Urinary bladder (tissue), 4 donors: ENCODE data around the gene TSEN15. TPM values are rescaled to one million over a fixed set of nuclear protein-coding genes. Genes with fewer than 3 reads are reported as not detected.
"Not testable (repeated sequence)": the region's sequence is repeated elsewhere in the genome, so short reads cannot be mapped to it uniquely, and the experiment has no call there.

ENCODE experiments used
- DNase-seq: peaks from one replicate; pipeline ENCODE4 v3.0.0-alpha.2; 2015; ENCODE audit errors: extremely low spot score
- H3K27ac ChIP-seq: one replicate; pipeline ENCODE4 v1.5.1; 2013; ENCODE audit warnings: low read depth, mild to moderate bottlenecking, moderate library complexity
- H3K36me3 ChIP-seq: one replicate; pipeline ENCODE4 v1.6.1; 2013; ENCODE audit warnings: mild to moderate bottlenecking, moderate library complexity; ENCODE audit not compliant: insufficient read depth
- H3K4me1 ChIP-seq: one replicate; pipeline ENCODE4 v1.6.1; 2013; ENCODE audit warnings: mild to moderate bottlenecking, moderate library complexity; ENCODE audit not compliant: insufficient read depth
- H3K4me3 ChIP-seq: one replicate; pipeline ENCODE4 v1.5.1; 2013; ENCODE audit warnings: low read depth, low read length
- WGBS: extraction: QIAGEN DNeasy Blood & Tissue Kit; methylation state at CpG from one replicate; pipeline ENCODE4 v1.1.7; 2013; 5-methylcytosine and 5-hydroxymethylcytosine counted together
- polyA plus RNA-seq: library from polyadenylated mRNA; stranded (reverse); fragments of 200-250 nt; gene quantifications from one replicate; pipeline ENCODE4 v1.2.3, GENCODE V29; 2013
- total RNA-seq: library from RNA; depleted of rRNA; stranded (reverse); fragments of >200 nt; gene quantifications from one replicate; pipeline ENCODE4 v1.2.3, GENCODE V29; 2014
- donor health status: healthy with polysubstance abuse.
- donor health status: healthy.

Gene TSEN15
- total and polyA plus RNA-seq, 2 donors, result 22.7 to 52.2 TPM

DNA sequence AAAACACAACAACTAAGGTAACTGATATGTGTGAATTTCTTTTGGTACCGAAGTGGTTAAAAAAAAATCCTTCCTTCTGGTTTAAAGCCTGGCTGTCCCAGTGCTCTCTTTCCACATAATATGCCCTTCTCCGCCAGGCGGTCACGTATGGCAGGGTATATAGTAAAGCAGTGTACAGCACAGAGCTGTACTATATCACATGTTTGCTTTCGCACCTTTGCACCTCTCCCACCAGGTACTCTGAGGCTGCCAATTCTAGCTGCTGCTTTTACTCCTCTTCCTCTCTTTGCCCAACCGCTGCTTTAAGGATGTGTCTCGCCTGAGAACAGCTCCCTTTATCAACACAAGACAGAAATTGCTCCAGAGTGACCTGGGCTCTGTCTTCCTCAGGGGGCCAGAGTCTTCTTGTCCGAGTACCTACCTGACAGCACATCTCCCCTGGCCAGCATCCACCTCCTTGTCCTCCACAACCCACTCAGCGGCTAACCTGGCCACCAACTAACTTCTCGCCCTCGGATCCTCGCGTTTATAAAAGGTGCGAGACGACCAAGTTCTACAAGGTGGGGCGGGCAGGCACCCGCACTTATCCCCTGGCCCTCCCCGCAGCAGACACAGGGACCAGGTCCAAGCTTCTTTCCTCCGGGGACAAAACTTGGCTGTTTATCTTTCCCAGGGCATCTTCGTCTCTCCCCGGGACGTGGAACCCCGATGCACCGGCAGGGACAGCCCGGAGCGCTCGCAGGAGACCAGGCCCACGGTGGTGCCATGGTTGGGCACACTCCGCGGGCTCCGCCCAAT is 15.6 kb upstream of the TSEN15 start:
- Histone ChIP-seq H3K4me3 (peak overlapping the region; percentile 88), H3K27ac (no peak overlapping the region), H3K36me3 (no peaks in the 10 kb centered on the region), H3K4me1 (no peaks in the 10 kb centered on the region)
- 23% methylated on average over 31 of the region's 31 CpGs for WGBS
- no peak for DNase-seq

- Histone ChIP-seq H3K4me3 (peak overlapping the region; percentile 88), H3K4me1 (no peaks in the 10 kb centered on the region), H3K27ac (peak overlapping the region; percentile 60), H3K36me3 (no peaks in the 10 kb centered on the region)
- DNase-seq, result no peak
- under 1% methylated on average over 29 of the region's 29 CpGs for WGBS
Observed at GRCh38 chr1:184036517-184036949, 15.0 kb upstream of the TSEN15 start.

- H3K36me3 ChIP-seq, result no peaks in the 10 kb centered on the region
- peak overlapping the region; percentile 88 for H3K4me3 ChIP-seq
- no peak for DNase-seq
- no peak overlapping the region for H3K27ac ChIP-seq
- WGBS, result 87% methylated on average over 13 of the region's 13 CpGs
- H3K4me1 ChIP-seq, result no peaks in the 10 kb centered on the region
Observed at GRCh38 chr1:184037849-184038591, 13.5 kb upstream of the TSEN15 start.

DNA sequence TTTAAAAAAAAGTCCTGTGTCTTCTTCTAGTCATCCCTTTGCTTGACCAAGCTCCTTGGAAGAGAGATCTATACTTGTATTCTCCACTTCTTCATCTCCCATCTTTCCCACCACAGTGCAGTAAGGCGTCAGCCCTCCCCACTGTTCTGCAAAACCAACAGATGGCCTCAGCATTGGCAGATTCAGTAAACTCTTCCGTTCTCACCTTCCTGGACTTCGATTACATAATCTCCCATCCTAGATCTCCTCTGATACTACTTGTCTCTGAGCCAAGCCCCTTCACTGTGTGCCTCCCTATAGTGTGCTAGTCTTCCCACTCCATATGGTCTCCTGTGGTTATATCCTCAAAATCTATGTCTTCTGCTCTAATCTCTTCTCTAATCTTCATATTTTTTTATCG is 12.4 kb upstream of the TSEN15 start:
- 76% methylated on average over 4 of the region's 4 CpGs for WGBS

DNA sequence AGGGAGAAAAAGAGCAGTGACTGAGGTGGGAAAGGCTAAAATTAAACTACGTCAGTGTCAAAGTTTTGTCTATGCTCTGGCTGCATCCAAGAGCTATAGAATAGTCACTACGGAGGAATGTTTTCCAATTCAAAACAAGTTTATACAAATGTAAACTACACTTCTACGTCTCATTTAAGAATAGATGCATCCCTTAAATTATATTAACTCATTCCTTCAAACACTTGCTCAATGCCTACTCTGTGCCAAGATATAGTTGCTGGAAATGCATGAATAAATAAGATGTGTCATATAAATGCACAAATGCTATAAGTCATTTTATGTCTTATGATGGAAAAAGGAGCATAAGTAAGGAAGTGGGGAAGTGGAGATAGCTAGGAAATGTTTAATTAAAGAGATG is 9.8 kb upstream of the TSEN15 start:
- Histone ChIP-seq H3K27ac (no peak overlapping the region), H3K36me3 (no peaks in the 10 kb centered on the region), H3K4me3 (no peak overlapping the region), H3K4me1 (no peaks in the 10 kb centered on the region)
- DNase-seq, result no peak
- WGBS, result 84% methylated on average over 3 of the region's 3 CpGs

More for the DNA sequence above, 12.4 kb upstream of the TSEN15 start:
- no peaks in the 10 kb centered on the region for H3K4me1 ChIP-seq
- H3K4me3 ChIP-seq, result no peak overlapping the region
- no peaks in the 10 kb centered on the region for H3K36me3 ChIP-seq
- DNase-seq, result no peak
- no peak overlapping the region for H3K27ac ChIP-seq

GRCh38 chr1:184043315-184043714 is 8.2 kb upstream of the TSEN15 start:
- not testable (repeated sequence) for H3K4me1 ChIP-seq, DNase-seq, H3K4me3 ChIP-seq, H3K36me3 ChIP-seq, H3K27ac ChIP-seq
- 89% methylated on average over 2 of the region's 2 CpGs for WGBS

- DNase-seq, result no peak
- 74% methylated on average over 3 of the region's 3 CpGs for WGBS
Observed at GRCh38 chr1:184044603-184045376, 6.7 kb upstream of the TSEN15 start.

DNA sequence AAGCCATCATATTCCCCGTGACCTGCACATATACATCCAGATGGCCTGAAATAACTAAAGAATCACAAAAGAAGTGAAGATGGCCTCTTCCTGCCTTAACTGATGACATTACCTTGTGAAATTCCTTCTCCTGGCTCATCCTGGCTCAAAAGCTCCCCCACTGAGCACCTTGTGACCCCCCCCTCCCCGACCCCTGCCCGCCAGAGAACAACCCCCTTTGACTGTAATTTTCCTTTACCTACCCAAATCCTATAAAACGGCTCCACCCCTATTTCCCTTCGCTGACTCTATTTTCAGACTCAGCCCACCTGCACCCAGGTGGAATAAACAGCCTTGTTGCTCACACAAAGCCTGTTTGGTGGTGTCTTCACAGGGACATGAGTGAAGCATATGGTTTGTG is 4.0 kb upstream of the TSEN15 start:
- not testable (repeated sequence) for H3K27ac ChIP-seq, H3K36me3 ChIP-seq, H3K4me3 ChIP-seq, DNase-seq, H3K4me1 ChIP-seq
- 60% methylated on average over 5 of the region's 5 CpGs for WGBS

More at GRCh38 chr1:184044603-184045376, 6.7 kb upstream of the TSEN15 start:
- H3K27ac ChIP-seq, result no peak overlapping the region
- no peak overlapping the region for H3K4me3 ChIP-seq
- H3K36me3 ChIP-seq, result no peaks in the 10 kb centered on the region
- H3K4me1 ChIP-seq, result no peaks in the 10 kb centered on the region

DNA sequence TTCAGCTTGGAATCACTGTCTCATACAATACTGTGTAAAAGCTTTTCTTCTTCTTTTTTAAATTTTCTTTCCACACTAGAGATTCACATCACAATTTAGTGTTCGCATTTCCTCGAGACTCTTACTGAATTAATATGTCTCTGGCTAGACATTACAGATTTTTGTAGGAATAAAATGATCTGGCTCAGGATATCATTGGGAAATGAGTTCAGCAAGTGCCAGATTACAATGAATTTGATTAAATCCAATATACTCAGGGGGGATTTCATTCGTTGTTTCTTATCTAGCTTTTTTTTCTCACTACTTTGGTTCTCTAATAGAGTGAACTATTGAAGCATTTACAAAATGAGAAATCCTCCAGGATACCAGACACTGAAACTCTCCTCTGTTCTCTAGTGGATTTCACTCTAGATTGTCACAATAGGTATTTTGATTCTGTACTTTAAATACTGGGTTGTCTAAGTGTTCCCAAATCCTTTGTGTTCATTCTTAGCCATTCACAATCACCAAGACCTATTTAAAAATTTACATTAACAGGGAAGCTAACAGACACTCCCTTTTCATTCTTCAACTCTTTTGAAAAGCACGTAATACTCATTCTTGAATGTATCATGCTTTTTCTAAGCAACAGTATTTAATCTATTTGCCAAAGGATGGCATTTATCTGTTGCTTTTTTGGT is 2.8 kb upstream of the TSEN15 start:
- WGBS, result 66% methylated on average over 4 of the region's 4 CpGs
- Histone ChIP-seq H3K4me1 (no peaks in the 10 kb centered on the region), H3K27ac (no peak overlapping the region), H3K4me3 (no peak overlapping the region), H3K36me3 (no peaks in the 10 kb centered on the region)
- no peak for DNase-seq

DNA sequence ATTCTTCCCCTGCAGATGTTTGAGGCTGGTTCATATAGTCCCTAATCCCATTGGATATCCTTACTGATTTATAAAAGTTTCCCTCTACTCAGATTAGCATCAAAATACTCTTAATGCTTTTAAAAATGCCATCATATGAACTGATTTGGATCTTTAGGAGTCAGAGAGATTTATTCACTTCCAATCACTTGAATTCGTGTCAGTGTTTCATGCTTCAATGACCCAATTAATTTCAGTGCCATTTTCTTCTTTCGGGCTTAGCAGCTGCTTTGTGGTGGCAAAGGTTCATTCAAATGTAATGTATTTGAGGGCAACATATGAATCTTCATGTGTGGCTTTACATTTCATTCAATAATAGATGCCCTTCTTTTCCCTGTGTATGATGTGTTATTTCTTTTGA is 2.2 kb upstream of the TSEN15 start:
- Histone ChIP-seq H3K4me3 (no peak overlapping the region), H3K4me1 (no peaks in the 10 kb centered on the region), H3K27ac (no peak overlapping the region), H3K36me3 (no peaks in the 10 kb centered on the region)
- 90% methylated on average over 2 of the region's 2 CpGs for WGBS
- no peak for DNase-seq

DNA sequence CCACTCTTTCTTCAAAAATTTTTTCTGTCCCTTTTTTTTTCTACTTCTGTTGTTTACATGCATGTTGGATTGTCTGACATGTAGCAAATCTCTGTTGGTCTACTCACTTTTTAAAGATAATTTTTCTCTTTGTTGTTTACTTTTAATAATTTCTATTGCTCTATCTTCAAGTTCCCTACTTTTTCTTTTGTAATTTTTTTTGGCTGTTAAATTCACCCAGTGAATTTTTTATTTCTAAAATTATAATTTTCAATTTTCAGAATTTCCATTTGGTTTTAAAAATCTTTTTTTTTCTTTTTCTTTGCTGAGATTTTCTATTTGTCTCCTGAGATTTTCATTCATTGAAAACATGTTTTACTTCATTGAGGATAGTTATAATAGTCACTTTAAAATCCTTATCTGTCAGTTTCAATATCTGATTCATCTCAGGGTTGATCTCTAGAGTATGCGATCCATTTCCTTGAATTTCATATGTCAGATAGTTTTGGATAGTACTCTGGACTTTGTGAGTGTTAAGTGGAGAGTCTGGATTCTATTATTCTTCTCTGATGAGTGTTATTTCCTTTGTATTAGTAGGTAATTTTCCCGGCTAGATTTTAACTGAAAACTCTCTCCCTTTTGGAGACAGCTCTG is 1.6 kb upstream of the TSEN15 start:
- no peak overlapping the region for H3K27ac ChIP-seq
- DNase-seq, result no peak
- no peaks in the 10 kb centered on the region for H3K36me3 ChIP-seq
- H3K4me1 ChIP-seq, result no peaks in the 10 kb centered on the region
- H3K4me3 ChIP-seq, result no peak overlapping the region
- WGBS, result 84% methylated on average over 2 of the region's 2 CpGs

DNA sequence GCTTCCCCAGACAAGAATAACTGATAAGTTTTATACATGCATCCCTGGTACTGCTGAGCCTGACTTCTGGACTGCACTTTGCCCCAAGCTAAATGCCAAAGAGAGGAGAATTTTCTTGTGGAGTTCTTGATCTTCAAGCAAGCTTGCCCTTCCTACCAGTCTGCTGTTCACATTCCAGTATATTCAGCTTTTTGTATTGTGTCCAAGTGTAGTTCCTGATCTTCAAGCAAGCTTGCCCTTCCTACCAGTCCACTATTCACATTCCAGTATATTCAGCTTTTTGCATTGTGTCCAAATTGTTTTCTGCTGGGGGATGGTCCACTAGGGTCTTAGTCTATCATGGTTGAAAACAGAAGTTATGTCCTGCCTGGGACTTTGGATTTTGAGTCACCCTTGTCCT is 894 bp upstream of the TSEN15 start:
- Histone ChIP-seq H3K4me1 (no peaks in the 10 kb centered on the region), H3K27ac (no peak overlapping the region), H3K36me3 (no peaks in the 10 kb centered on the region), H3K4me3 (no peak overlapping the region)
- DNase-seq, result no peak

DNA sequence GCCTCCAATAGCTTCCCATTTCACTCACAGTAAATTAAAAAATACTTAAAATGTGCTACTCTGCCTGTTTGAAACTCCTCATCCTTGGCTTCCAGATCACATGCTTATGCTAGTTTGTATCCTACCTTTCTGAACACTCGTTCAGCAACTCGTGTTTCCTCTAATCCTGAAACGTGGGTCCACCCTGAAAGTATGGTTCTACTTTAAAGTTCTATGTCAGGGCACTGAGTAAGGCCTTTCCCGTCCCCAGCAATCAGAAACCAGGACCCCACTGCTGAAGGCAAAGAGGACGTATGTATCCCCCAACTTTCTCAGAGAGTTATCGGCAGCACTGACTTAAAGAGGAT is 419 bp upstream of the TSEN15 start:
- WGBS, result under 1% methylated on average over 6 of the region's 6 CpGs
- DNase-seq, result no peak
- H3K27ac ChIP-seq, result peak overlapping the region; percentile 70
- no peaks in the 10 kb centered on the region for H3K36me3 ChIP-seq
- H3K4me3 ChIP-seq, result peak overlapping the region; percentile 85
- H3K4me1 ChIP-seq, result no peaks in the 10 kb centered on the region
